GM12878 (cell line): ENCODE measurements around the gene PDSS2. TPM values are rescaled to one million over a fixed set of nuclear protein-coding genes. Genes with fewer than 3 reads are reported as not detected.

Experiments
- ATAC-seq: fragments of 200-7000 bp; cut with Tn5 transposase; 3 replicates; pipeline ENCODE4 v1.9.1; 2020; ENCODE audit warnings: mild to moderate bottlenecking, moderate library complexity
- BruUV-seq: library from RNA; stranded (reverse); fragments of 400-500 nt; replicated peaks from 2 replicates; lab custom pipeline; 2021; lab: Mats Ljungman, UMichigan
- CTCF ChIA-PET: fragments of 300-600 bp; sonication (Branson Sonifier 250); formaldehyde crosslinking; extraction: SDS; loops from one replicate; lab custom pipeline; 2021; ENCODE audit warnings: inconsistent platforms; lab: Yijun Ruan, JAX
- POLR2A ChIA-PET: fragments of 350-600 bp; formaldehyde crosslinking; extraction: SDS; loops from one replicate; lab custom pipeline; 2021; ENCODE audit warnings: inconsistent platforms; lab: Charles Lee
- RAD21 ChIA-PET: fragments of 300-600 bp; sonication (Branson Sonifier 250); formaldehyde crosslinking; loops from one replicate; lab custom pipeline; 2023; ENCODE audit warnings: antibody characterized with exemption; ENCODE audit not compliant: unreplicated experiment; lab: Charles Lee
- SMC1A ChIA-PET: fragments of 300-600 bp; sonication (Branson Sonifier 250); formaldehyde crosslinking; loops from one replicate; lab custom pipeline; 2023; ENCODE audit not compliant: unreplicated experiment, uncharacterized antibody; lab: Charles Lee
- DNase-seq: peaks from one replicate; pipeline ENCODE4 v3.0.0-alpha.2; 2011; ENCODE audit warnings: low read depth, low spot score
- FAIRE-seq: peaks from 3 replicates; lab custom pipeline; 2011; peaks lifted over from hg19 to GRCh38; lab: Jason Lieb, UNC
- H2AFZ ChIP-seq: 2 replicates; pipeline ENCODE4 v1.6.0; 2011; ENCODE audit warnings: low read depth, low read length, control low read depth; ENCODE audit not compliant: control insufficient read depth
- H3K27ac ChIP-seq: 2 replicates; pipeline ENCODE4 v1.5.1; 2011; ENCODE audit warnings: control low read depth; ENCODE audit not compliant: control insufficient read depth, insufficient read depth
- H3K27me3 ChIP-seq, 2 experiments: replicated peaks in 1 of 2; 2 replicates each; pipeline versions ENCODE4 v1.6.0 to v1.6.1; 2011; ENCODE audit warnings: low read length in 1 of 2; ENCODE audit not compliant: control insufficient read depth in 2 of 2, insufficient read depth in 2 of 2
- H3K36me3 ChIP-seq, 2 experiments: 2 replicates each; pipeline ENCODE4 v1.5.1; 2011; ENCODE audit warnings: low read length in 1 of 2; ENCODE audit not compliant: control insufficient read depth in 2 of 2, insufficient read depth in 2 of 2
- H3K4me1 ChIP-seq: 2 replicates; pipeline ENCODE4 v1.6.1; 2011; ENCODE audit warnings: mild to moderate bottlenecking, low read length, moderate library complexity, mixed read lengths; ENCODE audit not compliant: control insufficient read depth, insufficient read depth
- H3K4me2 ChIP-seq: 2 replicates; pipeline ENCODE4 v1.6.0; 2011; ENCODE audit warnings: control low read depth; ENCODE audit not compliant: control insufficient read depth, insufficient read depth
- H3K4me3 ChIP-seq: fragments of 200-600 bp; sonication (generic); 2 replicates; pipeline ENCODE4 v1.5.1; 2016
- H3K79me2 ChIP-seq: 2 replicates; pipeline ENCODE4 v1.6.0; 2011; ENCODE audit warnings: low read length; ENCODE audit not compliant: control insufficient read depth, insufficient read depth
- H3K9ac ChIP-seq: 2 replicates; pipeline ENCODE4 v1.8.0; 2011; ENCODE audit warnings: low read length, control low read depth, mixed read lengths; ENCODE audit not compliant: control insufficient read depth, insufficient read depth
- H3K9me3 ChIP-seq: replicated peaks from 3 replicates; pipeline ENCODE4 v1.5.1; 2011; ENCODE audit warnings: mild to moderate bottlenecking, low read length; ENCODE audit not compliant: control insufficient read depth, insufficient read depth
- H4K20me1 ChIP-seq: 2 replicates; pipeline ENCODE4 v1.6.0; 2011; ENCODE audit not compliant: control insufficient read depth, insufficient read depth
- JUND ChIP-seq: IDR thresholded peaks from 2 replicates; pipeline ENCODE4 v1.6.1; 2012; ENCODE audit warnings: low read depth, mild to moderate bottlenecking, low read length, improper control_type of control experiment, moderate library complexity
- MAX ChIP-seq: IDR thresholded peaks from 2 replicates; pipeline ENCODE4 v1.6.1; 2012; ENCODE audit warnings: low read depth, low read length, improper control_type of control experiment
- MYC ChIP-seq: IDR thresholded peaks from 2 replicates; pipeline ENCODE4 v1.6.1; 2011; ENCODE audit warnings: mild to moderate bottlenecking, low read length, moderate library complexity, inconsistent platforms; ENCODE audit not compliant: insufficient read depth, insufficient replicate concordance, insufficient read length, severe bottlenecking
- USF1 ChIP-seq: IDR thresholded peaks from 2 replicates; pipeline ENCODE4 v1.6.1; 2011; ENCODE audit warnings: borderline replicate concordance, low read depth, mild to moderate bottlenecking, moderate library complexity, mixed read lengths, low read length; ENCODE audit not compliant: insufficient read depth; ENCODE audit errors: extremely low read length
- ZBED1 ChIP-seq: IDR thresholded peaks from 2 replicates; pipeline ENCODE4 v1.6.1; 2016; ENCODE audit warnings: borderline replicate concordance
- WGBS: methylation state at CpG from one replicate; pipeline ENCODE4 v1.1.6; 2016; ENCODE audit warnings: low lambda C conversion rate; ENCODE audit not compliant: insufficient replicate concordance, insufficient coverage; ENCODE audit errors: missing lambda C conversion rate; 5-methylcytosine and 5-hydroxymethylcytosine counted together
- in situ Hi-C: fragments of 300-500 bp; cut with MboI; formaldehyde crosslinking; loops from 9 replicates; pipeline ENCODE4 v1.14.3; 2018; ENCODE audit warnings: mixed read lengths
- intact Hi-C: fragments of 100-400 bp; cut with micrococcal nuclease; formaldehyde crosslinking; loops from one replicate; pipeline ENCODE4 v1.14.2; 2022; ENCODE audit not compliant: unreplicated experiment
- polyA plus RNA-seq, 11 experiments: library from polyadenylated mRNA; depleted of rRNA in 4 of 11; unstranded in 6 of 11; stranded (reverse) in 5 of 11; fragments of >200 nt; fragmentation: Nextera tagmentation in 4 of 11; fragmentation: Illumina TruSeq in 1 of 11; extraction: Ambion mirVana in 4 of 11; extraction: Trizol in 1 of 11; gene quantifications; 1 replicate in 1 of 11; 2 replicates in 10 of 11; pipeline versions ENCODE4 v1.2.1 to v1.2.3, GENCODE V29; 2011 to 2016; ENCODE audit warnings: inconsistent platforms in 2 of 11, missing spikeins in 2 of 11, low read depth in 1 of 11
- total RNA-seq, 4 experiments: library from RNA; depleted of rRNA in 3 of 4; stranded (reverse); fragments of >200 nt in 3 of 4; fragmentation: Illumina TruSeq in 1 of 4; extraction: Trizol in 1 of 4; gene quantifications; 2 replicates each; pipeline versions ENCODE4 v1.2.1 to v1.2.3, GENCODE V29; 2013 to 2021
- TF ChIP-seq, protein P1 (sequence below): fragments of 450-650 bp; conservative IDR thresholded peaks from 2 replicates; pipeline ENCODE4 v1.6.1; 2017; ENCODE audit warnings: mild to moderate bottlenecking, moderate library complexity

The PDSS2 gene
- total and polyA plus RNA-seq, 10 of the 15 experiments (the other 5 are each of a cell fraction or from before 2014, with no cell fraction given), result 7.7 to 15.5 (median 9.6) TPM

GRCh38 chr6:107156617-107157016, 302.7 kb downstream of the PDSS2 start (continued):
- TF ChIP-seq, protein P1, sequence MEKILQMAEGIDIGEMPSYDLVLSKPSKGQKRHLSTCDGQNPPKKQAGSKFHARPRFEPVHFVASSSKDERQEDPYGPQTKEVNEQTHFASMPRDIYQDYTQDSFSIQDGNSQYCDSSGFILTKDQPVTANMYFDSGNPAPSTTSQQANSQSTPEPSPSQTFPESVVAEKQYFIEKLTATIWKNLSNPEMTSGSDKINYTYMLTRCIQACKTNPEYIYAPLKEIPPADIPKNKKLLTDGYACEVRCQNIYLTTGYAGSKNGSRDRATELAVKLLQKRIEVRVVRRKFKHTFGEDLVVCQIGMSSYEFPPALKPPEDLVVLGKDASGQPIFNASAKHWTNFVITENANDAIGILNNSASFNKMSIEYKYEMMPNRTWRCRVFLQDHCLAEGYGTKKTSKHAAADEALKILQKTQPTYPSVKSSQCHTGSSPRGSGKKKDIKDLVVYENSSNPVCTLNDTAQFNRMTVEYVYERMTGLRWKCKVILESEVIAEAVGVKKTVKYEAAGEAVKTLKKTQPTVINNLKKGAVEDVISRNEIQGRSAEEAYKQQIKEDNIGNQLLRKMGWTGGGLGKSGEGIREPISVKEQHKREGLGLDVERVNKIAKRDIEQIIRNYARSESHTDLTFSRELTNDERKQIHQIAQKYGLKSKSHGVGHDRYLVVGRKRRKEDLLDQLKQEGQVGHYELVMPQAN, result no peak
- no peak for TF ChIP-seq MAX

GRCh38 chr6:107154801-107155160, 304.6 kb downstream of the PDSS2 start:
- Histone ChIP-seq H3K4me1 (0 out of 2 replicates have a peak, but pooled peaks cover 8% of the 10 kb centered on the region), H3K36me3 (no peaks in the 10 kb centered on the region), H3K9me3 (no peaks in the 10 kb centered on the region), H3K27ac (no peak overlapping the region), H2AFZ (no peak overlapping the region), H3K27me3 (no peaks in the 10 kb centered on the region), H3K4me2 (no peak overlapping the region)
- ATAC-seq, result no peak
- ChIA-PET SMC1A (no interaction called here), RAD21 (no interaction called here), CTCF (interaction anchor here (0.6 kb wide), 1 partner anchor 187 kb away, joined by 4 read pairs; no protein-coding TSS in a partner anchor), POLR2A (no interaction called here)
- BruUV-seq, result no TSS peak
- in situ Hi-C loops, result no loop called here
- no peak for DNase-seq
- no peak for TF ChIP-seq ZBED1
- no peak for TF ChIP-seq USF1
- TF ChIP-seq MYC, result no peak
- no peak for TF ChIP-seq JUND
- TF ChIP-seq, all 136 proteins: peak for 0
- Histone ChIP-seq H3K79me2 (no peaks in the 10 kb centered on the region), H3K4me3 (no peak overlapping the region), H3K9ac (no peak overlapping the region), H4K20me1 (no peaks in the 10 kb centered on the region)
- intact Hi-C loops, result no loop called here
- no peak for FAIRE-seq
- WGBS, result 100% methylated on average over 2 of the region's 2 CpGs
